Body of pancreas (tissue), 4 donors: ENCODE results near the gene PARS2.

ENCODE experiments used
- CTCF ChIP-seq, 7 experiments: fragments of 450-650 bp in 4 of 7; fragments of 200-600 bp in 3 of 7; sonication (generic) in 3 of 7; IDR thresholded peaks; one replicate each; pipeline ENCODE4 v1.5.1; 2016 to 2019; ENCODE audit warnings: antibody characterized with exemption in 7 of 7
- POLR2A ChIP-seq, 3 donors: fragments of 450-650 bp; IDR thresholded peaks; one replicate each; pipeline ENCODE4 v1.6.1; 2016; ENCODE audit warnings: antibody characterized with exemption in 3 of 3, mild to moderate bottlenecking in 2 of 3

- no peak for TF ChIP-seq CTCF (IDR thresholded peaks at IDR 0.05)
- TF ChIP-seq POLR2A (IDR thresholded peaks at IDR 0.05): no peak
These were observed 41.1 kb upstream of the PARS2 start for GRCh38 chr1:54805466-54805865.
